A204.1 (cell line): ENCODE results near the gene CMTM4.
"Not testable (repeated sequence)": the region's sequence is repeated elsewhere in the genome, so short reads cannot be mapped to it uniquely, and the experiment has no call there.

Experiments used
- FAIRE-seq: peaks from 2 replicates; lab custom pipeline; 2012; peaks lifted over from hg19 to GRCh38; lab: Jason Lieb, UNC

The CMTM4 gene

GRCh38 chr16:66673691-66674090 is 22.9 kb downstream of the CMTM4 start:
- FAIRE-seq = no peak

DNA sequence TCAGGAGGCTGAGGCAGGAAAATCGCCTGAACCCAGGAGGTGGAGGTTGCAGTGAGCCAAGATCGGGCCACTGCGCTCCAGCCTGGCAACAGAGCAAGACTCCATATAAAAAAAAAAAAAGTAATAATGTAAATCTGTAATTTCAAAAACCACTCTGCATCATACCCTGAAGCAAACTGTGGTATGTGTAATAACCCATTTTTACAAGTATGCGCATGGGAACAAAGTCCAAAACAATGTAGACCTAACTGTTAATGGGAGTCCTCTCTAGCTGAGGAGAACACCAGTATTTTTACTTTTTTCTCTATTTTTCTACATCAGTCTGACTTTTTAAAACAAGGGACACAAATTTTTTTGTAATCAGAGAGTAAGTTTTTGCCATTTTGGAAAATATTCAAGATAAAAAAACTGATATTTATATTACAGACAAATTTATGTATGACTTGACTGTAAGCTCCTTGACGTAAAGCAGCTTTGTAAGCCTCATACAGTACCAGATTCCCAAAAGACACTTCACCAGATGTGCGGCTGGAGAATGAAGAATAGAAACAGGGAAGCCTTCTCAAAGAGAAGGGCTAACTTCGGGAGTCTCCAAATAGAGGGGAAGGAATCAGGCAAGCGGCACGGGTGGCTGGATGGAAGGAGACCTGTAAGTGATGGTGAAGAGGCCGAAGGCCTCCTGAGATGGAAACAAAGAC is 25.7 kb downstream of the CMTM4 start:
- no peak for FAIRE-seq

GRCh38 chr16:66668777-66669444 is 27.6 kb downstream of the CMTM4 start:
- no peak for FAIRE-seq

DNA sequence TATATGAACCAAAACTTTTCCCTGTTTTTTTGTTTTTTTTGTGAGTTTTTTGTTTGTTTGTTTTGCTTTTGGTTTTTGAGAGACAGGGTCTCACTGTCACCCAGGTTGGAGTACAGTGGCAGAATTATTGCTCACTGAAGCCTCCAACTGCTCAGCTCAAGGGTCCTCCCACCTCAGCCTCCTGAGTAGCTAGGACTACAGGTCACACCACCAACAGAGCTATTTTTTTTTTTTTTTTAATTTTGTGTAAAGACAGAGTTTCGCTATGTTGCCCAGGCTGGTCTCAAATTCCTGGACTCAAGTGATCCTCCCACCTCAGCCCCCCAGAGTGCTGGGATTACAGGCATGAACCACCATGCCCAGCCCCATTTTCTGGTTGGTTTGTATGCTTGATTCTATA is 28.6 kb downstream of the CMTM4 start:
- FAIRE-seq = no peak

GRCh38 chr16:66662445-66663194 is 33.9 kb downstream of the CMTM4 start:
- FAIRE-seq = peak; percentile 44

DNA sequence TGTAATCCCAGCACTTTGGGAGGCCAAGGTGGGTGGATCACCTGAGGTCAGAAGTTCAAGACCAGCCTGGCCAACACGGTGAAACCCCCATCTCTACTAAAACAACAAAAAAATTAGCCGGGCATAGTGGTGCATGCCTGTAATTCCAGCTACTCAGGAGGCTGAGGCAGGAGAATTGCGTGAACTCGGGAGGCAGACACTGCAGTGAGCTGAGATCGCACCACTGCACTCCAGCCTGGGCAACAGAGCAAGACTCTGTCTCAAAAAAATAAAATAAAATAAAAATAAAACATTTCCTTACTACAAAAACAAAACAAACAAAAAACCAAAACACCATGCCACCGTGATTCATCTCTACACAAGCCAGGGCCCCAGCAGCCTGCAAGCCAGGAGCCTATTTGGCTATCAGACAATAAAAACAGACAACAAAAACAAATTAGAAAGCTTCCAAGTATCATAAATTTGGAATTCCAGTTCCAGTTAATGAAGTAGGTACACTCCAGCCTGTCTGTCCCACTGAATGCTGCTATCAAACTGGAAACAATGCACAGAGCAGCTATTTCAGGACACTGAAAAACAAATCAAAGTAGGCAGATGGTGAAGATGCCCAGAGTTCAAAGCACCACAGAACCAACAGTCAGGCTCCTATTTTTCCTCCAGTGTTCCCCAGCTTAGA is 34.7 kb downstream of the CMTM4 start:
- not testable (repeated sequence) for FAIRE-seq

DNA sequence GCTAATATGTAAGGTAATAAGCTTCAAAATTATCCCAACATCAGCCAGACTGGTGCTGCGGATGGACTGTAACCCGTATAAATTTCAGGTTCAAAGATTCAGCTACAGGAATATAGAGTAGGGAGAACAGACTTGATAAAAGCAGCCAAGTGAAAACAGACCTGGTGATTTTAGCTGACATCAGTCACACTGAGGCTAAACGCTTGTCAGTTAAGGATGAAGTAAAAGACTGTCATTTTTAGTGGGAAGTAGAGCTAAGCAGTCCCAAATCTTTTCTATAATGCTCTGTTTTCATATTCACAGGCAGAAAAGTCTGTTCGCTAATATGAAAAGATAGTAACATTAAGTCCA is 35.4 kb downstream of the CMTM4 start:
- no peak for FAIRE-seq

DNA sequence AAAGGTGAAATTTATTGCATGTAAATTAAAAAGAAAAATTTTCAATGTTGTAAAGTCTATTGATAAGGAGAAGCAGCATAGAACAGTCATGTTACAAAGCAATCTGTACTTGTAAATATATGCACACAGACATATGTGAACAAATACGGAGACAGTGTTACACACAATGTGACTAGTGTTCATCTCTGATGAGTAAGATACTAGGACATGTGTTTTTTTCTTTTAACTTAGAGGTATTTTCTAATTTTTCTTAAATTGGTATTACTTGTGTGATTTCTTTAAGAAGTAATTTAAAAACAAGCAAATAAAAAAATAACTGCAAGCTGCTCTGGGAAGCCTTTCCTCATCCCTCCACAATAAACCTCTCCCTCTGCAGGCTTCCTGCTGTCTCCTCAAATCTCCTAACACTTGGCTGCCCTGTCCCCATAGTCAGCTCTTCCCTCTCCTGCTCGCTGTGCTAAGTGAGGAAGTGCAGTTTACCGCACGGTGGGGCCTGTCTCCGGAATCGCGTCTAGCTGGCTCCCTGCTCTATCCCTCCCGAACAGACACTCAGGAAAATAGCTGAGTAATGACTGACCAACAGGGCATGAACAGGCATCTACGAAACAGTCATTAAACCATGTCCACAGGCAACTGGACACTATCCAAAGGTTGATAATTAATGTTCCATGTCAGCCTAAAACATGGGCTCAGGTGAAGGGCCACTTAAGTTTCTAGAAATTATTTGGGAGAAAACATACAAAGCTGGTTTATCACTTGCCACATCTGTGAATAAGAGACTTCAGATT is 35.9 kb downstream of the CMTM4 start:
- no peak for FAIRE-seq

DNA sequence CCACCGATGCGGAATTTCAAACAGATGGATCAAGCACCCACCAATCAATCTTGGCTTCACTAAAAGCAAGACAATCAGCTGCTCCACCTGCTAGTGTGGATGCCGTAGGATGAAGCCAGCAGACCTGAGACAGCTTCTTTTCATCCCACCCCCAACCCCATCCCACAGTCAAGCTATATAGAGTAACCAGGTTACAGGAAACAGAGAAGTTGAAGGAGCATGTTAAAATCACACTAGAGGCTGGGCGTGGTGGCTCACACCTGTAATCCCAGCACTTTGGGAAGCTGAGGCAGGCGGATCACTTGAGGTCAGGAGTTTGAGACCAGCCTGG is 37.7 kb downstream of the CMTM4 start:
- no peak for FAIRE-seq

DNA sequence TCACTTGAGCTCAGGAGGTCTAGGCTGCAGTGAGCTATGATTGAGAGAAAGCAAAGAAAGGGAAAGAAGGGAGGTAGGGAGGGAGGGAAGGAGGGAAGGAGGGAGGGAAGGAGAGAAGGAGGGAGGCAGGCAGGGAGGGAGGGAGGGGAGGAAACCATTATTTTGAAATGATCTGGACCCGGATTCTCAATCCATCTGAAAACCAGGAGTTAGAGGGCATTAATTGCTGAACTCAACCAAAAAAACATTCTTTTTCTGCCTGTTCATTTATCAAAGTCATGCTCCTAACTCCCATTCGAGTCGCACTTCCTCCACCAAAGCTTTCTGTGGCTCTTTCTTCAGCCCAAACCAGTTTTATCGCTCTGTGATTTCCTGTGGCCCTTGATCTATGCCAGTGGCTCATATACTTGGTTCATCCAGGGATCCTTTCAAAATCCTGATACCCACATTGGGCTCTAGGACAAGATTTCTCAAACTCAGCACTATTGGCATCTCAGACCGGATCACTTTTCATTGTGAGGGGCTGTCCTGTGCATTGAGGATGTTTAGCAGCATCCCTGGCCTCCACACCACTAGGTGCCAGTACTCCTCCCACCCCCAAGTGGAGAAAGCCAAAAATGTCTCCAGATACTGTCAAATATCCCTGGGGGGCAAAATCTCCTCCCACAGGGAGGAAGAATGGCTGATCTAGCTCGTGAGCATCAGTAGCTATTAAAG is 38.2 kb downstream of the CMTM4 start:
- no peak for FAIRE-seq

- FAIRE-seq = no peak
These were observed 40.0 kb downstream of the CMTM4 start for GRCh38 chr16:66656547-66656946.

GRCh38 chr16:66653581-66654350 is 42.8 kb downstream of the CMTM4 start:
- FAIRE-seq = no peak

GRCh38 chr16:66652661-66653360 is 43.7 kb downstream of the CMTM4 start:
- FAIRE-seq = no peak

GRCh38 chr16:66651965-66652364 is 44.6 kb downstream of the CMTM4 start:
- no peak for FAIRE-seq

DNA sequence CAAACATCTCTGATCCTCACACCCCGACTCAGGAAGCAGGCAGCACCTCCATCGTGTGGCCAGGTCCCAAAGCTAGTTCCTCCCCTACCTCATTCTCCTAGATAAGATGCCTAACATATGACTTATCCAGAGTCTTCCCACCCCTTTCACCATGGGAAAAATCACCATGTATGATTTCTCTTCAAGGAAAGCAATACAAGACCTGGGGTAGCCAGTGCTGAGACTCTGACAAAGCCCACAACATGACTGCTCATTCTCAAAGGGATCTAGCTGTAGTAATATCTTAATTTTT is 45.1 kb downstream of the CMTM4 start:
- FAIRE-seq = no peak

- FAIRE-seq = no peak
These were observed 45.7 kb downstream of the CMTM4 start for GRCh38 chr16:66650707-66651473.

GRCh38 chr16:66649636-66650205 is 46.8 kb downstream of the CMTM4 start:
- no peak for FAIRE-seq

DNA sequence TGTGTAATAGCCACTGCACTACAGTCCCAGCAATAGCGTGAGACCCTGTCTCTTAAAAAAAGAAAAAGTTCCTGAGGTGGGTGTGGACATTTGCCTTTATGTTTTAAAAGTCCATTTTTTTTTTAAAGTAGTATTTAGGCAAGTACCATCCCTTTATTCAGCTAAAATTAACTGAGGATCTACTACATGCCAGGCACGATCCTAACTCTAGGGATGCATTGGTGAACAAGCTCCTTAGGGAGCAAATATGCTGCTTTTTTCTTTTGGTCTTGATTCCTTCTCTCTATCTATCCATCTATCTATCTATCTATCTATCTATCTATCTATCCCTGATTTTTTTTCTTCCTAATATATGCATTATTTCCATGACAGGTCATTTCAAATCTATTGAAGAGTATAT is 47.4 kb downstream of the CMTM4 start:
- no peak for FAIRE-seq

DNA sequence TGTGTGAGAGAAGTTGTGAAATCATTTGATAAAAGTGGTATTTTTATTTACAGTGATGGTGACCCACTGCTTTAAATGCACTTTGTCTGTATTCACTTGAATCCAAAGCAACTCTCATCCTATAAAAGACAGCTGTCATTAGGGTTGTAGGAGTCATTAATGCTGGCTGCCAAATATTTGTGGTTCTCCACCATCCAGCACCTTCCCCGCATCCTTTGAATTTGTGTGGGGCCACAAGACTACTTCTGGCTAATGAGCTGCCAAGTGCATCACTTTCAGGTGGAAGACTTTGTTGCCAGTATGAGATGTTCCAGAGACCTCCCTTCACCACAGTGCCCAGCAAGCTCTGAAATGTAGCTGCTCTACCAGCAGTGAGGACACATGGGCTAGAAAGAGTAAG is 48.7 kb downstream of the CMTM4 start:
- FAIRE-seq = no peak
